Omental fat pad (tissue), 4 donors: ENCODE measurements around the gene BARHL2. TPM values are rescaled to one million over a fixed set of nuclear protein-coding genes. Genes with fewer than 3 reads are reported as not detected.

Experiments used
- ATAC-seq: fragments of 150-250 bp; one replicate; pipeline ENCODE4 v1.9.1; 2016; ENCODE audit warnings: mild to moderate bottlenecking, moderate library complexity; ENCODE audit not compliant: low FRiP score
- DNase-seq: peaks from one replicate; pipeline ENCODE4 v3.0.0-alpha.2; 2019; ENCODE audit warnings: low spot score
- total RNA-seq, 4 donors: library from RNA; depleted of rRNA; stranded (reverse); fragments of >200 nt; gene quantifications; one replicate each; pipeline ENCODE4 v1.1.0, GENCODE V29; 2016
- TF ChIP-seq, protein P1 (sequence below), 3 donors: fragments of 450-650 bp; IDR thresholded peaks; one replicate each; pipeline ENCODE4 v1.5.1; 2016 to 2017; ENCODE audit warnings: antibody characterized with exemption in 3 of 3, mild to moderate bottlenecking in 3 of 3, moderate library complexity in 2 of 3

BARHL2 gene
- total RNA-seq, 4 donors from 2014 or later, result not detected

DNA sequence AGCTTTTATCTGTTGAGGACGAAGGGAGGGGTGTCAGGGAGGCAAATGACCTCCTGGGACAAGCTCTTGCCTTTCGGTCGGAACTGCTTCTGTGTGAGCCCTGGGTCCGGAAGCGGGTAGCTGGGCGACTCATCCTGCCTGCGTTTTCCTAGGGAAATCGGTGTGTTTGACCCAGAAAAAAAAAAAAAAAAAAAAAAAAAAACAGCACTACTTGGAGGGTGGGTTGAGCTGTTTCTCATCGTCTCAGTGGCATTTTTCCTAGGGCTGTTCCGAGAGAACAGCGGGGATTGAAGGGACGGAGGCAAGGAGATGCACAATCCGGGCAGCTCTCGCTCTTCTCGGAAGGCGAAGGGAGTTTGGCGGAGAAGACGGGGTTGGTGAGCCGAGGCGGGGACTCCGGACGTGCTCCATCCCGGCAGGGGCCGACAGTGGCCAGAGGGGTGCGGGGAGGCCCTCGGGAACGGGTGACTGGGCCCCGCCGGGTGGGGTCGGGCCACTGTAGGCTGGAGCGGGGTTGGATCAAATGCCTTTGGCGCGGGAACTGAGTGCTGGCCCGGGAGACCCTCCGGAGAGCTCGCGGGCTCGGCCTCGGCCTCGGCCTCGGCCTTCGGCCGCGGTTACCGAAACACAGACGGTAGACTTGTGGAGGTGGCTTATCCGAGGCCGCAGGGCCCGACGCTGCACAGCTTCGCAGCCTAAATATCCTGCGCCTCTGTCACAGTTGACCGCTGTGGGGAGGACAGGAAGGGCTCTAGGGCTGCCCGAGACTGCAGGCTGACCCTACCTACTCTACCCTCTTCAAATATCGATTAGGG lies 2.4 kb upstream of the BARHL2 start:
- DNase-seq, result no peak
- ATAC-seq, result no peak
- TF ChIP-seq, protein P1, sequence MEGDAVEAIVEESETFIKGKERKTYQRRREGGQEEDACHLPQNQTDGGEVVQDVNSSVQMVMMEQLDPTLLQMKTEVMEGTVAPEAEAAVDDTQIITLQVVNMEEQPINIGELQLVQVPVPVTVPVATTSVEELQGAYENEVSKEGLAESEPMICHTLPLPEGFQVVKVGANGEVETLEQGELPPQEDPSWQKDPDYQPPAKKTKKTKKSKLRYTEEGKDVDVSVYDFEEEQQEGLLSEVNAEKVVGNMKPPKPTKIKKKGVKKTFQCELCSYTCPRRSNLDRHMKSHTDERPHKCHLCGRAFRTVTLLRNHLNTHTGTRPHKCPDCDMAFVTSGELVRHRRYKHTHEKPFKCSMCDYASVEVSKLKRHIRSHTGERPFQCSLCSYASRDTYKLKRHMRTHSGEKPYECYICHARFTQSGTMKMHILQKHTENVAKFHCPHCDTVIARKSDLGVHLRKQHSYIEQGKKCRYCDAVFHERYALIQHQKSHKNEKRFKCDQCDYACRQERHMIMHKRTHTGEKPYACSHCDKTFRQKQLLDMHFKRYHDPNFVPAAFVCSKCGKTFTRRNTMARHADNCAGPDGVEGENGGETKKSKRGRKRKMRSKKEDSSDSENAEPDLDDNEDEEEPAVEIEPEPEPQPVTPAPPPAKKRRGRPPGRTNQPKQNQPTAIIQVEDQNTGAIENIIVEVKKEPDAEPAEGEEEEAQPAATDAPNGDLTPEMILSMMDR (IDR thresholded peaks at IDR 0.05), result no peak

DNA sequence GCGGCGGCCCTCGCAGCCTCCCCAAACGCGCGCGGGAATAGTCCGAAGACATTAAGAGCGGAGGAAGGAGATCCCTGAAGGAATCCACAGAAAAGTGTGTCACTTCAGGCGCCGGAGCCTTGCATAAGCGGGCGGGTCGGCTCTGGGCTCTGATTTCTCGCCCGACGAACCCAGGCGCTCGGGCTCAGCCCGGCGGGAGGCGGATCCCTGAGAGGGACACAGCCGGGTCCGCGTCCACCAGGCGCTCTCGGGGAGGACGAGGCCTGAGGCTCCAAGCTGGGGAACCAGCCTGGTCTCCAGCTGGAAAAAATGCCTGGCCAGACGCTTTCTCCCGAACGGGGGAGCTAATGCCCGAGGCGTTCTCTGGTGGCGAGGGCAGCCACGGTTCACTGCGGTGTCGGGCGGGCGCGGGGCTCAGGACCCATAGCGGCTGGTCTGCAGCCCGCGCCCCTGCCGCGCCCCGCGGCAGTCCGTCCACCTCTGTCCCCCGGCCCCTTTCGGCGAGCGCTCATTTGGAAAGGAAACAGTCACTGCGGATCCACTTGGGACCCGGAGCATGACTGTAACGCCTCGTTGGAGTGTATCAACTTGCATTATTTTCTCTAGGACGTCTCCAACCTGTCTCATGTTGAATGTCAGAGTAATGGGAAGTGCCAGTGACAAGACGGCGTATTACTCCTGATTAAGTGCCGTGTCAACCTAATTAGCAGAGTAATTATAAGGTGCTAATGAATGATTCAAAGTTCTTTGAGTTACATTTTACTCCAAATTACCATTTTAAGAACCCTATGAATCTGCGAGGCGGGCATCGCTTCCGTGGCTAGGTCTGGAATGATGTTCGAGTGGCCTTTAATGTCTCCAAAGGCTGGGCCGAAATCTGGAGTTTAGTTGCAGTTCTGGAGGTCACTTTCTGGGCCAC lies 1.6 kb upstream of the BARHL2 start:
- TF ChIP-seq, protein P1 (IDR thresholded peaks at IDR 0.05), result no peak
- ATAC-seq, result no peak
- no peak for DNase-seq

DNA sequence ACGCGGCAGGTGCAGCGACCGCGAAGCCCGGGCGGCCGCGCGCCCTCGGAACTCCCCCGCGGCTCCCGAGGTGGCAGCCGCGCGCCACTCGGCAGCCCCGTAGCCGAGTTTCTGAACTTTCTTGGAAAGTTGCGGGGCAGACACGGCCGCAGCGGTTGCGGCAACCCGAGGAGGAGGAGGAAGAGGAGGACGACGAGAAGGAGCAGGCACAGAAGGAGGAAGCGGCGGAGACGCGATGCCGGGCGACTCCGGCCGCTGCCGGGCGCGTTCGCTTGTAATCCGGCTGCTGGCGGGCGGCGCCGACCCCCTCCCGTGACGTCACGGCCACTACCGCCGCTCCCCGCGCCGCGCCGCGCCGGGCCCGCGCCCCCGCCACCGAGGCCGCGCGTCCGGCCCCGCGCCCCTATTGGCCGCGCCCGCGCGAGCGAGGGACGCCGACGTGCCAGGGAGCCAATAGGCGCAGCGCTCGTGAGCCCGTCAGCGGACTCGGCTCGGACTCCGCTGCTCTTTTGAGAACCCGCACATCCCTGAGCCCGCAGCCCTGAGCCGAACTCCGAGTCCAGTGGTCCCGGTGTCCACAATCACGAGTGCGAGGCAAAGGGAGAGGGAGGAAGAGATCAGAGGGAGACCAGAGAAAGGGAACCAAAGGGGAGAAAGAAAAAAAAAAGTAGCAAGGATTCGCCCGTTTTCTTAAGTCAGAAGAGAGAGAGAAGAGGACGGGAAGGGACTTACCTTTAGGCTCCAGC lies 736 bp upstream of the BARHL2 start:
- TF ChIP-seq, protein P1 (IDR thresholded peaks at IDR 0.05), result no peak
- DNase-seq (no peak), ATAC-seq (no peak)

DNA sequence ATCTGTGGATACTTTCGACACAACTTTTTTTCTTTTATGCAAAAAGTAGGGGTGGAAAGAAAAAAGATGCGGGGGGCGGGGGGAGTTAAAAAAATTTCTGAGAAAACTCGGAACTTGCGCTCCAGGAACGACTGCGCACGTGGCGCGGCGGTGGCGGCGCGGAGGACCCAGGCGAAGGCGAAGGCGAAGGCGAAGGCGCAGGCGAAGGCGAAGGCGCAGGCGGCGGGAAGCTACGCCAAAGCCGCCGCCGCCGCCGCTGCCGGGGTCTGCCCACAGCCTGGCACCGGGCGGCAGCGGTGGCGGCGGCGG lies 208 bp upstream of the BARHL2 start:
- TF ChIP-seq, protein P1 (IDR thresholded peaks at IDR 0.05), result no peak
- no peak for DNase-seq
- no peak for ATAC-seq

DNA sequence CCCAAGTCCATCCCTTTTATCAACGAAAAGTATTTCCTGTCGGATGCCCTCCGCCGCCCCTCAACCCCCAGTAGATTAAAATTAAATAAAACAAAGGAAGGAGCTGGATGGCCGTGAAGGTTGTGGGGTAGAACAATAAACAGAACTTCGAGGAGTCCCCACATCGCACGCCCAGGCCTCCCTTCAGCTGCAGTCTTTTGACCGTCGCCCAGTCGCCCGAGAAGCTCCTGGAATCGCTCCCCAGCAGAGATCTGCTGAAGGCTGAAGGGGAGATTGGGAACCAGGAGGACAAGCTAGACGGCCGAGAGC lies 905 bp downstream of the BARHL2 start:
- DNase-seq, result no peak
- TF ChIP-seq, protein P1 (IDR thresholded peaks at IDR 0.05), result no peak
- ATAC-seq, result no peak

DNA sequence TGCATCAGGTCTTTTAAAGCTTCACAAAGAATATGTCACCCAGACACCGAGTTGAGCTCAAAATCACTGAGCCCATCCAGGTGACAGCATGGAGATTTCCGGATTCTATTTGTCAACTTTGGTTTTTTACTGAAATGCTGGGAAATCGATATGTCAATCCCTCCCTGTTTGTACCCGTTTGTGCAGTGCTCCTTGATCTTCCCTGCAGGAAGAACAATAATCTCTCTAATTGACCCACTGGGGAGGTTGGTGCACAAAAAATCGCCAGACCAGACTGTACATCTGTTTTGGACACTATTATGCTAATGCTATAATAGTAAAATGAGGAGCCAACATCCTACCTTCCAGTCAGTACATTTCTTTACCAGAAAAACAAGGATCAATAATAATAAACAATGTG lies 1.8 kb downstream of the BARHL2 start:
- TF ChIP-seq, protein P1 (IDR thresholded peaks at IDR 0.05), result no peak
- no peak for DNase-seq
- ATAC-seq, result no peak
